Skin epidermis (tissue), 12 donors: Measurements from ENCODE around the gene DMPK.
"Not testable (repeated sequence)": the region's sequence is repeated elsewhere in the genome, so short reads cannot be mapped to it uniquely, and the experiment has no call there.

Experiments used
- H3K27ac ChIP-seq, 21 experiments: fragments of 200-600 bp; sonication (generic) in 11 of 21; one replicate each; pipeline ENCODE4 v1.5.0; 2020; ENCODE audit warnings: mild to moderate bottlenecking in 3 of 21, inconsistent platforms in 2 of 21, moderate library complexity in 2 of 21
- H3K4me3 ChIP-seq, 7 experiments: fragments of 200-600 bp; sonication (generic) in 2 of 7; one replicate each; pipeline ENCODE4 v1.5.0; 2020; ENCODE audit warnings: inconsistent platforms in 2 of 7, mild to moderate bottlenecking in 2 of 7, moderate library complexity in 1 of 7

Gene DMPK

GRCh38 chr19:45757695-45758094 is 24.6 kb downstream of the DMPK start:
- Histone ChIP-seq H3K4me3 (no peak overlapping the region), H3K27ac (no peak overlapping the region)

- Histone ChIP-seq H3K4me3 (no peak overlapping the region), H3K27ac (no peak overlapping the region)
These were observed 28.0 kb downstream of the DMPK start for GRCh38 chr19:45754323-45754722.

GRCh38 chr19:45753548-45753947 is 28.7 kb downstream of the DMPK start:
- H3K27ac ChIP-seq, result no peak overlapping the region
- H3K4me3 ChIP-seq, result no peak overlapping the region

GRCh38 chr19:45752639-45753038 is 29.7 kb downstream of the DMPK start:
- H3K27ac ChIP-seq, result no peak overlapping the region

GRCh38 chr19:45751483-45751882 is 30.8 kb downstream of the DMPK start:
- not testable (repeated sequence) for H3K4me3 ChIP-seq, H3K27ac ChIP-seq

More at GRCh38 chr19:45752639-45753038, 29.7 kb downstream of the DMPK start:
- H3K4me3 ChIP-seq, result no peak overlapping the region

GRCh38 chr19:45747513-45747912 is 34.8 kb downstream of the DMPK start:
- no peak overlapping the region for H3K4me3 ChIP-seq
- H3K27ac ChIP-seq, result no peak overlapping the region

GRCh38 chr19:45746866-45747265 is 35.4 kb downstream of the DMPK start:
- Histone ChIP-seq H3K27ac (no peak overlapping the region), H3K4me3 (no peak overlapping the region)

GRCh38 chr19:45745606-45746005 is 36.7 kb downstream of the DMPK start:
- Histone ChIP-seq H3K4me3 (no peak overlapping the region), H3K27ac (no peak overlapping the region)

- H3K4me3 ChIP-seq, result no peak overlapping the region
- no peak overlapping the region for H3K27ac ChIP-seq
These were observed 39.3 kb downstream of the DMPK start for GRCh38 chr19:45742969-45743368.

GRCh38 chr19:45739498-45740439 is 42.5 kb downstream of the DMPK start:
- H3K4me3 ChIP-seq, result no peak overlapping the region
- H3K27ac ChIP-seq, result no peak overlapping the region

GRCh38 chr19:45733160-45733810 is 49.0 kb downstream of the DMPK start, which contains the start of gene MEIOSIN:
Gene MEIOSIN (plus strand): TSS chr19:45733439. CDS start chr19:45735377, 1,938 bp downstream.
- H3K4me3 ChIP-seq, result no peak within 1 kb of the TSS

GRCh38 chr19:45730368-45731288 is 51.7 kb downstream of the DMPK start, which contains the start of gene FBXO46:
Gene FBXO46 (minus strand): TSS chr19:45730896. CDS start chr19:45713495, 17,401 bp downstream.
- Histone ChIP-seq H3K27ac (peak within 1 kb of the TSS in 20 of 21 experiments; percentile 74 to 93 (median 88)), H3K4me3 (peak within 1 kb of the TSS; percentile 57 to 91 (median 84))

More at GRCh38 chr19:45733160-45733810, 49.0 kb downstream of the DMPK start, which contains the start of gene MEIOSIN:
- no peak within 1 kb of the TSS for H3K27ac ChIP-seq

GRCh38 chr19:45729800-45730290 is 52.4 kb downstream of the DMPK start:
- peak overlapping the region in 20 of 21 experiments; percentile 74 to 93 (median 88) for H3K27ac ChIP-seq
- peak overlapping the region; percentile 57 to 91 (median 84) for H3K4me3 ChIP-seq

- peak overlapping the region in 2 of 21 experiments; percentile 37 to 87 for H3K27ac ChIP-seq
- H3K4me3 ChIP-seq, result not testable (repeated sequence)
These were observed 53.6 kb downstream of the DMPK start for GRCh38 chr19:45728683-45729082.

- not testable (repeated sequence) for H3K4me3 ChIP-seq
- H3K27ac ChIP-seq, result peak overlapping the region in 3 of 21 experiments; percentile 22 to 39 (median 34)
These were observed 62.2 kb downstream of the DMPK start for GRCh38 chr19:45720065-45720464.
